Right renal pelvis (tissue), 4 donors: ENCODE results near the gene JAGN1. TPM values are rescaled to one million over a fixed set of nuclear protein-coding genes. Genes with fewer than 3 reads are reported as not detected.
"Not testable (repeated sequence)": the region's sequence is repeated elsewhere in the genome, so short reads cannot be mapped to it uniquely, and the experiment has no call there.

Source experiments
- DNase-seq, 4 donors: peaks; one replicate each; pipeline ENCODE4 v3.0.0-alpha.2; 2013; ENCODE audit warnings: low read depth in 4 of 4, low spot score in 3 of 4, missing footprints in 1 of 4
- polyA plus RNA-seq, 4 donors: library from polyadenylated mRNA; unstranded; fragments of 120-200 nt; gene quantifications; one replicate each; pipeline ENCODE4 v1.2.1, GENCODE V29; 2013; ENCODE audit not compliant: insufficient read length in 4 of 4

The JAGN1 gene
- polyA plus RNA-seq, 4 donors: 47.9 to 50.0 (median 49.4) TPM

DNA sequence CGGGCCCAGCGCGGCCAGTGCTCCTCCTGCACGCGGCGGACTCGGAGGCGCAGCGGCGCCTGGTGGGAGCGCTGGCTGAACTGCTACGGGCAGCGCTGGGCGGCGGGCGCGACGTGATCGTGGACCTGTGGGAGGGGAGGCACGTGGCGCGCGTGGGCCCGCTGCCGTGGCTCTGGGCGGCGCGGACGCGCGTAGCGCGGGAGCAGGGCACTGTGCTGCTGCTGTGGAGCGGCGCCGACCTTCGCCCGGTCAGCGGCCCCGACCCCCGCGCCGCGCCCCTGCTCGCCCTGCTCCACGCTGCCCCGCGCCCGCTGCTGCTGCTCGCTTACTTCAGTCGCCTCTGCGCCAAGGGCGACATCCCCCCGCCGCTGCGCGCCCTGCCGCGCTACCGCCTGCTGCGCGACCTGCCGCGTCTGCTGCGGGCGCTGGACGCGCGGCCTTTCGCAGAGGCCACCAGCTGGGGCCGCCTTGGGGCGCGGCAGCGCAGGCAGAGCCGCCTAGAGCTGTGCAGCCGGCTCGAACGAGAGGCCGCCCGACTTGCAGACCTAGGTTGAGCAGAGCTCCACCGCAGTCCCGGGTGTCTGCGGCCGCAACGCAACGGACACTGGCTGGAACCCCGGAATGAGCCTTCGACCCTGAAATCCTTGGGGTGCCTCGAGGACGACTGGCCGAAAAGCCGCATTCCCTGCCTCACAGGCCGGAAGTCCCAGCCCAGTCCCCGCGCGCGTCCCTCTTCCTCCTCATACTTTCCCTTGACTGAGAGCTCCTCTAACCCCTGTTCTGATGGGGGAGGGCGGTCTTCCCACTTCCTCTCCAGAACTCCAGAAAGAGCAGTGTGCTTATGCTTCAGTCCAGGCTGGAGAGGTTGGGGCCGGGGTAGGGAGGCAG is 25.1 kb downstream of the JAGN1 start:
- DNase-seq: peak in 2 of 4 donors; percentile 47 to 55

DNA sequence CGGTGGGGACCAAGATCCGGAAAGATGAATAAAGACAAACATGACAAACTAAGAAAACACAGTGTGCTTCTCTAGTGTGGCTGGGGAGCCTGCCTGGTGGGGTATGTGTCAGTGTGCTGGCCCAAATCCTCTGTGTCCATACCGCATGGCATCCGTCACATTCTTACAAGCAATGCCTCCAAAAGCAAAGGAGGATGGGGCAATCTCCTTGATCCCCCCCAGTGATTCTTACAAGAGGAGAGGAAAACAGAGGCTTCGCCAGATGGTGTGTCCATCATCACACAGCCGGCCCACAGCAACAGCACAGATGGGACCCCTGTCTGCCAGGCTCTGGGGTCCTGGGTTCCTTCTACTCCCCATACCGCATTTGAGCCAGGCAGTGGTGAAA is 25.9 kb downstream of the JAGN1 start:
- DNase-seq: no peak

DNA sequence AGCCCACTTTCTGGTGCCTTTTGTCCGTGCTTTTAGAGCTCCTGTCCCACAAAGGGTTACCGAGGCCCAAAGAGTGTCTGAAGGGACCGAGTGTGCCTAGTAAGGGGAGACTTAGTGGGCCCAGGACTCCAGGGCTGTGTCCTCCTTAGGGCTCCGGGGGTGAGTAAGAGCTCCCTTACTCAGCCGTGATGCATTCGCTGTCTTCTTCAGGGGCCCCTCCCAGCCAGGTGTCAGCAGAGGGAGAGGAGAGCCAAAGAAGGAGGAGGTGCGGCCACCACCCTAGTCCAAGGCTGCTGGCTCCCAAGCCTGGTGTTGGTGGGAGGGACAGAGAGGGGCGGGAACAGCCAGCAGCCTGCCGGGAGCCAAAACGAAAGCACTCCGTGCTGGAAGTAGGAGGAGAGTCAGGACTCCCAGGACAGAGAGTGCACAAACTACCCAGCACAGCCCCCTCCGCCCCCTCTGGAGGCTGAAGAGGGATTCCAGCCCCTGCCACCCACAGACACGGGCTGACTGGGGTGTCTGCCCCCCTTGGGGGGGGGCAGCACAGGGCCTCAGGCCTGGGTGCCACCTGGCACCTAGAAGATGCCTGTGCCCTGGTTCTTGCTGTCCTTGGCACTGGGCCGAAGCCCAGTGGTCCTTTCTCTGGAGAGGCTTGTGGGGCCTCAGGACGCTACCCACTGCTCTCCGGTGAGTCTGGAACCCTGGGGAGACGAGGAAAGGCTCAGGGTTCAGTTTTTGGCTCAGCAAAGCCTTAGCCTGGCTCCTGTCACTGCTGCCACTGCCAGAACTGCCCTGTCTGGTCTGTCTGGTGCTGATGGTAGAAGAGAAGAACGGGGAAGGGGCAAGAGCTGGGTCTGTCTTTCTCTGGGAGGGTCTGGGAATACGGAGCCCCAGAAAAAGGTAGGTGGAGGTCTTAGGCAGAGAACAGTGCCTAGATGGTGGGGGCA is 26.6 kb downstream of the JAGN1 start, which contains the start of gene IL17RC:
Gene IL17RC, plus strand, starts transcription at position 365 of the 947 bp plus-strand sequence. Its CDS starts 218 bp downstream, at position 583.
- DNase-seq: peak in 2 of 4 donors; percentile 60 to 70

DNA sequence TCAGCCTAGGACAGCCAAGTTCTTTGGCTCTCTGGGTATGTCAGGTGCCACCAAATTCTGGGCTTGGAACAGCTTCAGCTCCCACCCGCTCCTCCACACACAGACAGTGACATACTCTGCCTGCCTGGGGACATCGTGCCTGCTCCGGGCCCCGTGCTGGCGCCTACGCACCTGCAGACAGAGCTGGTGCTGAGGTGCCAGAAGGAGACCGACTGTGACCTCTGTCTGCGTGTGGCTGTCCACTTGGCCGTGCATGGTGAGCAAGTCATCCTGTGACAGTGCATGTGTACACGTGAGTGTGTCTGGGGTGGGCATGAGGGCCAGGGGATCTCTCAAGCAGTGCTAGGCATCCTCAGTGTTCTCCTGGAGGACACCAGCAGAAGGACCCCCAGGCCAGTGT is 27.4 kb downstream of the JAGN1 start:
- no peak for DNase-seq

DNA sequence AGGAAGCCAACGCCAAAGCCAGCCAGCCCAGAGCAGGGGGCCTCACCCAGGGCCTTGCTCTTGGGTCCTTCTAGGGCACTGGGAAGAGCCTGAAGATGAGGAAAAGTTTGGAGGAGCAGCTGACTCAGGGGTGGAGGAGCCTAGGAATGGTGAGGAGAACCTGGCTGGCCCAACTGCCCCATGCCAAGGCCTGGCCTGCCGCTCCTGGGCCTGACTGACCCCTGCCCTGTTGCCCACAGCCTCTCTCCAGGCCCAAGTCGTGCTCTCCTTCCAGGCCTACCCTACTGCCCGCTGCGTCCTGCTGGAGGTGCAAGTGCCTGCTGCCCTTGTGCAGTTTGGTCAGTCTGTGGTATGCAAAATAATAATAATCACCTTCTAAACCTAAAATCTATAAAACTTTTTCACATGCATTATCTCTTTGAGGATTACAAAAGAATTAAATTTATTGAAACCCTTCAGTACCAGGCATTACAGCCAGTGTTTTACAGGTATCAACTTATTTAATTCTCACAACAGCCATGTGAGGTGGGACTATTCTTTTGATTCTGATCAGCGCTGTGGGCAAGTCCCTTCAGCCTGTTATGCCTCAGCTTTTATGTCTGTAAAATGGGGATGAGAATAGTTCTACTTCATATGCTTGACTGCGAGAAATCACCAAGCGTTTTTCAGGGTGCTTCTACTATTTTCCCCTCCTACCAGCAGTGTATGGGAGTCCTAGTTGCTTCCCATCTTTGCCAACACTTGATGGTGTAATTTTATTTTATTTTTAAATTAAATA is 28.0 kb downstream of the JAGN1 start:
- no peak for DNase-seq

DNA sequence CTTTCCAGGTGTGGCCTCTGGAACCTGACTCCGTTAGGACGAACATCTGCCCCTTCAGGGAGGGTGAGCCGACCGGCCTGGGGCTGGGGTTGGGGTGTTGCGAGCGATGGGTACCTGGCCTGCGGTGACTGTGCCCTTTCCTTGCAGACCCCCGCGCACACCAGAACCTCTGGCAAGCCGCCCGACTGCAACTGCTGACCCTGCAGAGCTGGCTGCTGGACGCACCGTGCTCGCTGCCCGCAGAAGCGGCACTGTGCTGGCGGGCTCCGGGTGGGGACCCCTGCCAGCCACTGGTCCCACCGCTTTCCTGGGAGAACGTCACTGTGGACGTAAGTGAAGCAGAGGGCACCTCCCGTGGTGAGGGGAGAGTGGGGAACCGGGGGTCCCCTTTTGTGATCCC is 37.7 kb downstream of the JAGN1 start:
- DNase-seq: no peak

DNA sequence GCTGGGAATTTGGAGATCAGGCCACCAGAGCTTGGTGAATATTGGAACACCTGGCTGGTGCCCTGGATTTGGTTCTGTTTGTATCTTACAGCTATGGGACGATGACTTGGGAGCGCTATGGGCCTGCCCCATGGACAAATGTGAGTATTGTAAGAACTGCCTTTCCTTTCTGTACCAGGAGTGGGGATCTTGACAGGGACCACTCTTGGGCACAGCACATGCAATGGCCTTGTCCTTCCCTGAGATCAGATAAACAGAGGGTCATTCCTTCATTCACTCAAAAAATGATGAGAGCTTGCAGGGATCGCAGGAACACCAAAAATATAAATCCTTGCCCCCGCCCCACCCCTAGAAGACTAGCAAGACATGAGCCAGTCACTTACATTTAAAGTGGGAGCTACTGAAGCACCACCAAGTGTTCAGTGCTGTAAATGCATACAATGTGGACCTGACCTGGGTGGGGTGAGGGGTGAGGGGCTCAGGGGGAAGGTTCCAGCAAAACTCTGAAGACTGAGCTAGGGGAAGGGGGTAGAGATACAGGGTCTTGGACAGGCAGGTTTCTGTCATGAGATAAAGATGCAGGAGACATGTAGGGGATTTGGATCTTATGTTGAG is 40.5 kb downstream of the JAGN1 start:
- no peak for DNase-seq

DNA sequence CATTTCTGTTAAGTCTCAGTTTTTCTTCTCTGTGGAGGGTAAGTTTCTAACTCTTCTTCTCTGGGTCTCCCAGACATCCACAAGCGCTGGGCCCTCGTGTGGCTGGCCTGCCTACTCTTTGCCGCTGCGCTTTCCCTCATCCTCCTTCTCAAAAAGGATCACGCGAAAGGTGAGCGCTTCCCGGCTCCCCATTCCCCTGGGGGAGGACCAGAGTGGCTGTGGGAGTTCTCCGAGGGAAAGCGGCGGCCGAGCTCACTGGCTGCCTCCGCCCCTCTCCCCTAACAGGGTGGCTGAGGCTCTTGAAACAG is 42.1 kb downstream of the JAGN1 start:
- no peak for DNase-seq

DNA sequence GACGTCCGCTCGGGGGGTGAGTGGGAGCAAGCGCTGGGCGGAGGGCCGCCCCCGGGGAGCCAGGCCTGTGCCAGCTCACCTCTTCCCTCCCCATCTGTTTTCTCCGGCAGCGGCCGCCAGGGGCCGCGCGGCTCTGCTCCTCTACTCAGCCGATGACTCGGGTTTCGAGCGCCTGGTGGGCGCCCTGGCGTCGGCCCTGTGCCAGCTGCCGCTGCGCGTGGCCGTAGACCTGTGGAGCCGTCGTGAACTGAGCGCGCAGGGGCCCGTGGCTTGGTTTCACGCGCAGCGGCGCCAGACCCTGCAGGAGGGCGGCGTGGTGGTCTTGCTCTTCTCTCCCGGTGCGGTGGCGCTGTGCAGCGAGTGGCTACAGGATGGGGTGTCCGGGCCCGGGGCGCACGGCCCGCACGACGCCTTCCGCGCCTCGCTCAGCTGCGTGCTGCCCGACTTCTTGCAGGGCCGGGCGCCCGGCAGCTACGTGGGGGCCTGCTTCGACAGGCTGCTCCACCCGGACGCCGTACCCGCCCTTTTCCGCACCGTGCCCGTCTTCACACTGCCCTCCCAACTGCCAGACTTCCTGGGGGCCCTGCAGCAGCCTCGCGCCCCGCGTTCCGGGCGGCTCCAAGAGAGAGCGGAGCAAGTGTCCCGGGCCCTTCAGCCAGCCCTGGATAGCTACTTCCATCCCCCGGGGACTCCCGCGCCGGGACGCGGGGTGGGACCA is 42.6 kb downstream of the JAGN1 start:
- DNase-seq: peak; percentile 58 to 67 (median 62)

DNA sequence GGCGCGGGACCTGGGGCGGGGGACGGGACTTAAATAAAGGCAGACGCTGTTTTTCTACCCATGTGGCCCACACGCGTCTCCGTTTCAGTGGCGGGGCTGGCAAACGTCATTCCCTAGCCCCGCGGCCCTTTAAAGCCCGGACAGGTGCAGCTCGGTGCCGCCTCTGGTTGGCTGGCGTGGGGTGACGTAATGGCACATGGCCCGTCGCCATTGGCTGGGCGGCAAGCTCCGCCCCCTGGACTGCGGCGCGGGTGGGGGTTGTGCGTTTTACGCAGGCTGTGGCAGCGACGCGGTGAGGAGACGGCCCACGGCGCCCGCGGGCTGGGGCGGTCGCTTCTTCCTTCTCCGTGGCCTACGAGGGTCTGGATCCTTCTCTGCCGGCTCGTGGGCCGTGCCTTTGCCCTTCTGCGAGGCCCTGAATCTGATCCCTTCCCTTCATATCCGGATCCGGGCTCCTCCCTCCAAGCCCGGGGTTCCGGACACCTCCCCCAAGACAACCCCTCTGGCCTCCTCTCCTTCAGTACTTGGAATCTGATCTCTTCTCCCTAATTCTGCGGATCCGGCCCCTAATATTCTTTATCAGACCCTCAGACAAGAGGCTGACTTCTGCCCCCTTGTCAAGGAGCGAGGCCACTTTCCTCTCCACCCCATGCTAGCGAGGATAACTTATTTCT is 43.3 kb downstream of the JAGN1 start, which contains the start of gene CRELD1:
Gene CRELD1, plus strand, starts transcription at position 274 of the 674 bp plus-strand sequence. CDS start 605 bp downstream, outside the sequence.
- peak; percentile 87 to 92 (median 90) for DNase-seq

DNA sequence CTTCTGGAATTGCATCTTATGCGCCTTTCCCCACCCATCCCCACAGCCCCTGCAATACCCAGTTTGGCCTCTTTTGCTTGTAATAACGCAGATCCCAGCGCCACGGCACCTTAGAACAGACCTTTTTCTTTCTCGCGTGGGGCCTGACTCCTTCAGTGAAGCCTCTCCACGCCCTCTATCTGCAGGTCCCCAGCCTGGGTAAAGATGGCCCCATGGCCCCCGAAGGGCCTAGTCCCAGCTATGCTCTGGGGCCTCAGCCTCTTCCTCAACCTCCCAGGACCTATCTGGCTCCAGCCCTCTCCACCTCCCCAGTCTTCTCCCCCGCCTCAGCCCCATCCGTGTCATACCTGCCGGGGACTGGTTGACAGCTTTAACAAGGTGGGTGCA is 43.8 kb downstream of the JAGN1 start:
- no peak for DNase-seq

DNA sequence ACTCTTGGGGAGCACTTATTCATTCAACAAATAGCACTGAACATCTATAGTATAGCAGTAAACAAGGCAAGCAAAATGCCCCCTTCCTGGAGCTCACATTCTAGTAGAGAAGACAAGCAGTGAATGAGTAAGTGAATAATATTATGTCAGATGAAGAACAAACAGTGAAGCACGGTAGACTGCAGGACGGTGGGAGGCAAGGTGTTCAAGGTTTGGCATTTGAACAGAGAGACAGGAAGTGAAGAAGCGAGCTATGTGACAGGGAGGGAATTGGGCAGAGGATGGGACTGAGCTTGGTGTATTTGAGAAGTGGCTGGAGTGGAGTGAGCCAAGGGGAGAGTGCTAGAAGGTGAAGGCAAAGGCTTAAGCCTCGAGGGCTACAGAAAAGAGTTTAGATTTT is 44.6 kb downstream of the JAGN1 start:
- no peak for DNase-seq

DNA sequence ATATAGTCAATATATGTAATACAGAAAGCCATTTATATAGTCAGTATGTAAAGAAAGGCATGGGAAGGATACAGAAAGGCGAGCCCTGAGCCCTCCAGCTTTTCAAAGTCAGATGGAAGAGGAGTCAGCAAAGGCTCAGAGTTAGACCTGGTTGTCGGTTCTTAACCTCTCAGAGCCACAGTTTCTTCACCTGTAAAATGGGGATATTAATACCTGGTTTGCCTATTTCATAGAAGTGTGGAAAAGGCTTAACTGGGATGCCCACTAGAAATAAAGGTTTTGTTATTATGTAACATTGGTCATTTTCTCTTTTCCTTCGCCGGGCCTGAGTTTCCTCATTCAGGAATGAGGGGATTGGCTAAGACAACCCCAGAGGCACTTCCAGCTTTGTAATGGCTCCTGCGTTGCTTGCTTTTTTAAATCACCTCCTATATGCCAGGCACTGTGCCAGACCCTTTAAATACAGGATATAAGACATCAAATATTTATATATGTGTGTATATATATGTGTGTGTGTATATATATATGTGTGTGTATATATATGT is 45.6 kb downstream of the JAGN1 start:
- no peak for DNase-seq

DNA sequence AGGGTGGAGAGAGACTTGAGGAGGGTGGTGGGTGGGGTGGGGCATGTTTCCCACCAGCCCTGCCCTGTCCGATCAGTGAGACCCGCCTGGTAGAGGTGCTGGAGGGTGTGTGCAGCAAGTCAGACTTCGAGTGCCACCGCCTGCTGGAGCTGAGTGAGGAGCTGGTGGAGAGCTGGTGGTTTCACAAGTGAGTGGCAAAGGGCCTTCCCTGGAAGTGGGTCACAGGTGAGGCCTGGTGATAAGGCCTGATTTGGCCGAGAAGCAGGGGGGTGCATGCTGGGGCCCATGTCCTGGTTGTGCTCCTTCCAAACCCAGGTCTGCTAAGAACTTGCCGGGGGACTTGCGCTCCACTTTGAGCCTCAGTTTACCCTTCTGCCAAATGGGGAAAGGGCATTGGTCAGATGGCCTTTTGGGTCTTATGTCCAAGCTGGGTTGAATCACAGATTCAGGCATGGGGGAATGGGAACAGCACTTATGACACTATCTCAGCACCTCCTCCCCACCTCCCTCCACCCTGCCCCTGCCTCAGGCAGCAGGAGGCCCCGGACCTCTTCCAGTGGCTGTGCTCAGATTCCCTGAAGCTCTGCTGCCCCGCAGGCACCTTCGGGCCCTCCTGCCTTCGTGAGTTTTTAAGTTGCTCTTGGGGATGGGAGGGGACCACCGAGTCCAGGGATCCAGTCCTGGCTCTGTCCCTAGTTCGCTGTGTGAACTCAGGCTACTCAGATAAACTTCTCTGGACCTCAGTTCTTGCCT is 47.3 kb downstream of the JAGN1 start:
- no peak for DNase-seq

DNA sequence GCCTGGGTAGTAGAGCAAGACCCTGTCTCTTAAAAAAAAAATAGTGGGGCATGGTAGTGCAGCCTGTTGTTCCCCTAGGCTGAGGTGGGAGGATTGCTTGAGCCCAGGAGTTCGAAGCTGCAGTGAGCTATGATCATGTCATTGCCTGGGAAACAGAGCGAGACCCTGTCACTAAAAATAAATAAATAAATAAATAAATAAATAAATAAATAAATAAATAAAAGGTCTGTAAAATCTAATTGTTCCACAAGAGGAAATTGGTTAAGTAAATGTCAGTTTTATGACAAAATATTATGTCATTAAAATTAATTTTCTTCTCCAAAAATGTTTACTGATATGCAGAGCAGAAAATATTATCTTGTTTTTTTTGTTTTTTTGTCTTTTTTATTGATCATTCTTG is 48.6 kb downstream of the JAGN1 start:
- no peak for DNase-seq

DNA sequence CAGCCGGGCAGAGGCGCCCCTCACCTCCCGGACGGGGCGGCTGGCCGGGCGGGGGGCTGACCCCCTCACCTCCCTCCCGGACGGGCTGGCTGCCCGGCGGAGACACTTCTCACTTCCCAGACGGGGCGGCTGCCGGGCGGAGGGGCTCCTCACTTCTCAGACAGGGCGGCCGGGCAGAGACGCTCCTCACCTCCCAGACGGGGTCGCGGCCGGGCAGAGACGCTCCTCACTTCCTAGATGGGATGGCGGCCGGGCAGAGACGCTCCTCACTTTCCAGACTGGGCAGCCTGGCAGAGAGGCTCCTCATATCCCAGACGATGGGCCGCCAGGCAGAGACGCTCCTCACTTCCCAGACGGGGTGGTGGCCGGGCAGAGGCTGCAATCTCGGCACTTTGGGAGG is 49.5 kb downstream of the JAGN1 start:
- DNase-seq: not testable (repeated sequence)

DNA sequence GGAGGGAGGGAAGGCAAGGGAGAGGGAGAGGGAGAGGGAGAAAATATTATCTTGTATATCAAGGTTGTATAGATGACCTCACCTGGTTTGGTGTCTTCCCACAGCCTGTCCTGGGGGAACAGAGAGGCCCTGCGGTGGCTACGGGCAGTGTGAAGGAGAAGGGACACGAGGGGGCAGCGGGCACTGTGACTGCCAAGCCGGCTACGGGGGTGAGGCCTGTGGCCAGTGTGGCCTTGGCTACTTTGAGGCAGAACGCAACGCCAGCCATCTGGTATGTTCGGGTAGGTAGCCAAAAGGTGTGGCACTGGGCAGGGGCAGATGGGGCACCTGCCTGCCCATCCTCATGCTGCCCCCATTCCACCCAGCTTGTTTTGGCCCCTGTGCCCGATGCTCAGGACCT is 50.3 kb downstream of the JAGN1 start:
- no peak for DNase-seq

DNA sequence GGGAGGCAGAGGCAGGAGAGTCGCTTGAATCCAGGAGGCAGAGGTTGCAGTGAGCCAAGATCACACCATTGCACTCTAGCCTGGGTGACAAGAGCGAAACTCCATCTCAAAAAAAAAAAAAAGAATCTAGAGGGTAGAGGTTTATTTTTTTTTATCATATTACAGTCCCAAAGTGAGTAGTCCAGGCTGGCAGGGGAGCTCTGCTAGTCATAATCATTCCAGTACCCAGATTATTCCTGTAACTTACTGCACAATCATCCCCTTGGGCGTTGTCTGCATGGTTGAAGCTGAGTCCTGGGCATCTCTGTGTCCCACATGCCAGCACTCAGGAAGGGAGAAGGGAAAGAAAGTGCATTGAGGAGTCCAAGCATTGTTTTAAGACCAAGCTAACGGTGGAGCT is 51.8 kb downstream of the JAGN1 start:
- DNase-seq: no peak
